PFSK-1 (cell line): ENCODE measurements around the gene EFNA5.

ENCODE experiments used
- FOXP2 ChIP-seq: optimal IDR thresholded peaks from 2 replicates; pipeline ENCODE3; 2011; ENCODE audit warnings: borderline replicate concordance, control low read depth, inconsistent platforms; ENCODE audit not compliant: insufficient read depth; ENCODE audit errors: extremely low read length, extremely low read depth
- POLR2AphosphoS5 ChIP-seq: IDR thresholded peaks from 2 replicates; pipeline ENCODE4 v1.6.1; 2012; ENCODE audit warnings: low read depth, mild to moderate bottlenecking, control low read depth, low read length, moderate library complexity
- SIN3A ChIP-seq: IDR thresholded peaks from 2 replicates; pipeline ENCODE4 v1.6.1; 2012; ENCODE audit warnings: mild to moderate bottlenecking, low read length, moderate library complexity, borderline replicate concordance; ENCODE audit not compliant: insufficient read depth
- TAF1 ChIP-seq: IDR thresholded peaks from 2 replicates; pipeline ENCODE4 v1.6.1; 2012; ENCODE audit warnings: low read length, control low read depth, borderline replicate concordance; ENCODE audit not compliant: insufficient read depth
- TF ChIP-seq, protein P1 (sequence below), 2 experiments: IDR thresholded peaks; 2 replicates each; pipeline versions ENCODE4 v1.6.1 to v1.8.0; 2011 to 2012; ENCODE audit warnings: low read depth in 2 of 2, low read length in 2 of 2, control low read depth in 1 of 2, inconsistent platforms in 1 of 2, mild to moderate bottlenecking in 1 of 2, moderate library complexity in 1 of 2; ENCODE audit not compliant: insufficient read depth in 1 of 2

Gene EFNA5

DNA sequence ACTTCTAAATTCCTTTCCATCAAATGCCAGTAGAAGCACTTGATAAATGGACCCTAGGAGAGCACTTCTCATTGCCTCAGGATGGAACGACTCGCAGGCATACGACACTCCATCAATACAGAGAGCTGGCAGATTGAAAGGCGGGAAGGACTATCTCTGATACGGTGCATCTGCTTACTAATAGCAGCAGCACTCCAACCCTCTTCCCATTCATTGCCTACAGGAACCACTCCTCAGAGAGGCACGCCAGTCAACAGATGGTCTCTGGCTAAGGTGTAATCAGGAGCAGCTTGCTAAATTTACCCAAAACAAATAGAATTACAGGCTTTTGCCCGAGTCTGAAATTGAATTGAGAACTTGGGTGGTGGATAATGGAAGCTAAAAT, 168.1 kb downstream of the EFNA5 start:
- TF ChIP-seq FOXP2 (no peak), TAF1 (no peak), SIN3A (no peak), POLR2AphosphoS5 (no peak)
- TF ChIP-seq, protein P1, sequence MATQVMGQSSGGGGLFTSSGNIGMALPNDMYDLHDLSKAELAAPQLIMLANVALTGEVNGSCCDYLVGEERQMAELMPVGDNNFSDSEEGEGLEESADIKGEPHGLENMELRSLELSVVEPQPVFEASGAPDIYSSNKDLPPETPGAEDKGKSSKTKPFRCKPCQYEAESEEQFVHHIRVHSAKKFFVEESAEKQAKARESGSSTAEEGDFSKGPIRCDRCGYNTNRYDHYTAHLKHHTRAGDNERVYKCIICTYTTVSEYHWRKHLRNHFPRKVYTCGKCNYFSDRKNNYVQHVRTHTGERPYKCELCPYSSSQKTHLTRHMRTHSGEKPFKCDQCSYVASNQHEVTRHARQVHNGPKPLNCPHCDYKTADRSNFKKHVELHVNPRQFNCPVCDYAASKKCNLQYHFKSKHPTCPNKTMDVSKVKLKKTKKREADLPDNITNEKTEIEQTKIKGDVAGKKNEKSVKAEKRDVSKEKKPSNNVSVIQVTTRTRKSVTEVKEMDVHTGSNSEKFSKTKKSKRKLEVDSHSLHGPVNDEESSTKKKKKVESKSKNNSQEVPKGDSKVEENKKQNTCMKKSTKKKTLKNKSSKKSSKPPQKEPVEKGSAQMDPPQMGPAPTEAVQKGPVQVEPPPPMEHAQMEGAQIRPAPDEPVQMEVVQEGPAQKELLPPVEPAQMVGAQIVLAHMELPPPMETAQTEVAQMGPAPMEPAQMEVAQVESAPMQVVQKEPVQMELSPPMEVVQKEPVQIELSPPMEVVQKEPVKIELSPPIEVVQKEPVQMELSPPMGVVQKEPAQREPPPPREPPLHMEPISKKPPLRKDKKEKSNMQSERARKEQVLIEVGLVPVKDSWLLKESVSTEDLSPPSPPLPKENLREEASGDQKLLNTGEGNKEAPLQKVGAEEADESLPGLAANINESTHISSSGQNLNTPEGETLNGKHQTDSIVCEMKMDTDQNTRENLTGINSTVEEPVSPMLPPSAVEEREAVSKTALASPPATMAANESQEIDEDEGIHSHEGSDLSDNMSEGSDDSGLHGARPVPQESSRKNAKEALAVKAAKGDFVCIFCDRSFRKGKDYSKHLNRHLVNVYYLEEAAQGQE (IDR thresholded peaks at IDR 0.05; ENCODE audit: insufficient read depth in 1 of 2, low read depth in 2 of 2, low read length in 2 of 2) = no peak

DNA sequence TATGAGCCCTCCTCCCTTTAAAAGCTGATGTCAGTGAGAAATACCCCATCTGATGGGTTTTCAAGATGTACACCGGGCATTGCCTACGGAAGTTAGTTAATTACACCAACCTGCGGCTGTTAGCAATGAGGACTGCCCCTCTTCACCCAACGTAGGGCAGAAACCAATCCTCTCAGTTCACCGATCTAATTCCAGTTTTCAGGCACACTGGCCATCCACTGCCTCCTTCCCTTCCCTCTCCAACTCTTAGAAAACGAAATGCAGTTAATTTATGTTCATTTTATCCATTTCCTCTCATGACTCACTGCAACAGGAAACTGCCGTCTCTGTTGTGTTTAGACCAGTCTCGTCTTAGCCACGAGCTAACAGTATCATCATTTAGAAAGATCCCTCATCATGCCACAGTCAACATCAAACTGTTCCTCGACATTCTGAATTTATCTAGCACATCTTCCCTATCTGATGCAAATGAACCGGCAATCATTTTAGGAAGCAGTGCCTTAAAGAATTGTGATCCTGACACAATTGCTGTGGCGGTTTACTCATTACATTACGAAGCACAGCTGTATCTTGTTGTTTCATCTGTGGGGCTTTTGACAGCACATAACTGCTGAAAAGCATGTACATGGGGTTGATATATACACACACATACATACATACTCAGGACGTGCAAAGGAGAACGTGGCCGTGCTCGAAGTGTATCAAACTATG, 168.6 kb downstream of the EFNA5 start:
- no peak for TF ChIP-seq TAF1
- TF ChIP-seq, protein P1 (IDR thresholded peaks at IDR 0.05; ENCODE audit: insufficient read depth in 1 of 2, low read depth in 2 of 2, low read length in 2 of 2) = 0 out of 4 replicates have a peak, but pooled peaks of 1 of the 2 experiments have one; percentile 20
- peak; percentile 73; the same call in 1 of the 2 replicates for TF ChIP-seq SIN3A
- TF ChIP-seq POLR2AphosphoS5 = no peak
- no peak for TF ChIP-seq FOXP2

DNA sequence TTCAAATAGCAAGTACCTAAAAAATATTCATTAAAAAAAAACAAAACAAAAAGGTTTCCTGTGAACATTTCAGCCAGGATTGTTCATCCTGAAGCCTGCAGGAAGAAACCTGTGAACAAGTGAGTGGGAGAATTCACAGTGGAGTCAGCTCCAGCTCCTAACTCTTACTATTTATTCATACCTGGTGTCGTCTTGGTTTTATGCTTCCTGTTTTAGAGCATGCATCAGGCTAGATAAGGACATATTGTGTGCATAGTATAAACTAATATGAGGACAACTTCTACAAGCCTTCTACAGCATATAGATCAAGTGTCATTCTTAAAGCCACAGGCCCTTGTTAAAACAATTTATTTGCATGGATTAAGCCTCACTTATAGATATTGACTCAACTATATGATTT, 169.9 kb downstream of the EFNA5 start:
- TF ChIP-seq, protein P1 (IDR thresholded peaks at IDR 0.05; ENCODE audit: insufficient read depth in 1 of 2, low read depth in 2 of 2, low read length in 2 of 2) = no peak
- no peak for TF ChIP-seq TAF1
- no peak for TF ChIP-seq SIN3A
- TF ChIP-seq FOXP2 = no peak

DNA sequence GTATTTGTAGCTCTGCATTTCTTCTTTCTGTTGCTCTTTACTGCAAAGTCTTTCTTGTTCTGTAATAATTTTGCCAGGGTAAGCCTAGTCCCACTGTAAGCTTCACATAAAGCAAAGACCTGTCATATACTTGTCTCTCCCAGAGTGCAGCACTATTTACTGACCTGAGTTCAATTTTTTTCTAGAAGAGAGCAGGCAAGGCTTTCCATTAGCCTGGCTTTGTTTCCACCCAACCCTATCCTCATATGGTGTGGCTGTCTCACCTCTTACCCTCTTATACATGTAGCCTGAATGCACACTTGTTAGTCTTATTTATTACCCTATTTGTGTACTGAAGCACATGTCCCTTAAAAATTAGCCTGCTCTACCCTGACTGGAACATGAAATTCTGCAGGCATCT, 170.4 kb downstream of the EFNA5 start:
- no peak for TF ChIP-seq POLR2AphosphoS5

GRCh38 chr5:107499776-107500175, 171.0 kb downstream of the EFNA5 start:
- TF ChIP-seq FOXP2 (no peak), POLR2AphosphoS5 (no peak), SIN3A (no peak), TAF1 (no peak)
- TF ChIP-seq, protein P1 (IDR thresholded peaks at IDR 0.05; ENCODE audit: insufficient read depth in 1 of 2, low read depth in 2 of 2, low read length in 2 of 2) = no peak
